HepG2 (cell line): Measurements from ENCODE around the gene FLG2. TPM values are rescaled to one million over a fixed set of nuclear protein-coding genes. Genes with fewer than 3 reads are reported as not detected.
"Not testable (repeated sequence)": the region's sequence is repeated elsewhere in the genome, so short reads cannot be mapped to it uniquely, and the experiment has no call there.

Source experiments
- ATAC-seq: fragments of 200-7000 bp; cut with Tn5 transposase; 3 replicates; pipeline ENCODE4 v1.9.1; 2020; ENCODE audit warnings: mild to moderate bottlenecking, moderate library complexity
- BruUV-seq: library from RNA; stranded (reverse); fragments of 400-500 nt; replicated peaks from 2 replicates; lab custom pipeline; 2021; lab: Mats Ljungman, UMichigan
- CTCF ChIA-PET: fragments of 300-600 bp; formaldehyde crosslinking; extraction: SDS; loops from one replicate; lab custom pipeline; 2021; ENCODE audit warnings: low total read pairs, inconsistent platforms, low intra/inter-chr PET ratio; lab: Yijun Ruan, JAX
- POLR2A ChIA-PET: fragments of 350-600 bp; sonication (Branson Sonifier 250); formaldehyde crosslinking; loops from one replicate; lab custom pipeline; 2020; ENCODE audit warnings: antibody characterized with exemption, inconsistent platforms; lab: Yijun Ruan, JAX
- DNase-seq: peaks from one replicate; pipeline ENCODE4 v3.0.0-alpha.2; 2015; ENCODE audit warnings: low spot score
- FAIRE-seq: peaks from 3 replicates; lab custom pipeline; 2011; peaks lifted over from hg19 to GRCh38; lab: Jason Lieb, UNC
- H2AFZ ChIP-seq: one replicate; pipeline ENCODE4 v1.6.1; 2011; ENCODE audit warnings: low read length, inconsistent platforms
- H3K27ac ChIP-seq: fragments of 300-600 bp; 3 replicates; pipeline ENCODE4 v1.8.0; 2011; ENCODE audit warnings: mixed run types, mild to moderate bottlenecking, mixed read lengths, low read length, inconsistent platforms; ENCODE audit not compliant: insufficient read depth; ENCODE audit errors: extremely low read length
- H3K27me3 ChIP-seq, 2 experiments: fragments of 200-600 bp in 1 of 2; 2 replicates in 1 of 2; 3 replicates in 1 of 2; pipeline versions ENCODE4 v1.6.0 to v1.8.0; 2011; ENCODE audit warnings: low read length in 2 of 2, mild to moderate bottlenecking in 2 of 2, moderate library complexity in 2 of 2, inconsistent platforms in 1 of 2; ENCODE audit not compliant: insufficient read depth in 2 of 2, control insufficient read depth in 1 of 2
- H3K36me3 ChIP-seq, 2 experiments: fragments of 200-600 bp in 1 of 2; replicated peaks in 1 of 2; 2 replicates in 1 of 2; 3 replicates in 1 of 2; pipeline versions ENCODE4 v1.5.1 to v1.8.0; 2011; ENCODE audit warnings: low read length in 2 of 2, inconsistent platforms in 1 of 2; ENCODE audit not compliant: insufficient read depth in 2 of 2, control insufficient read depth in 1 of 2
- H3K4me1 ChIP-seq: 2 replicates; pipeline ENCODE4 v1.5.1; 2012; ENCODE audit warnings: low read length, inconsistent platforms; ENCODE audit not compliant: insufficient read depth
- H3K4me2 ChIP-seq: 2 replicates; pipeline ENCODE4 v1.6.0; 2011; ENCODE audit warnings: low read depth, low read length, inconsistent platforms
- H3K4me3 ChIP-seq, 3 experiments: fragments of 200-600 bp in 1 of 3; sonication (generic), shearing (Covaris generic) in 1 of 3; replicated peaks in 1 of 3; 2 replicates each; pipeline ENCODE4 v1.5.1; 2011 to 2016; ENCODE audit warnings: low read length in 3 of 3, inconsistent platforms in 2 of 3, low read depth in 2 of 3, mild to moderate bottlenecking in 2 of 3, control low read depth in 1 of 3, mixed read lengths in 1 of 3; ENCODE audit not compliant: insufficient read depth in 1 of 3
- H3K79me2 ChIP-seq: one replicate; pipeline ENCODE4 v1.6.1; 2011; ENCODE audit warnings: low read length, inconsistent platforms; ENCODE audit not compliant: insufficient read depth
- H3K9ac ChIP-seq: 2 replicates; pipeline ENCODE4 v1.6.0; 2011; ENCODE audit warnings: mild to moderate bottlenecking, low read depth, low read length, inconsistent platforms; ENCODE audit not compliant: insufficient read depth
- H3K9me3 ChIP-seq: 2 replicates; pipeline ENCODE4 v1.5.1; 2012; ENCODE audit warnings: mild to moderate bottlenecking, low read length
- H4K20me1 ChIP-seq: 2 replicates; pipeline ENCODE4 v1.6.0; 2011; ENCODE audit warnings: inconsistent platforms, mild to moderate bottlenecking, low read length, moderate library complexity; ENCODE audit not compliant: insufficient read depth
- SPEN ChIP-seq: sonication (generic); formaldehyde crosslinking; IDR thresholded peaks from 2 replicates; pipeline ENCODE4 v1.5.1; 2020; ENCODE audit warnings: low read depth, mild to moderate bottlenecking, missing genetic modification reagents
- ZNF782 ChIP-seq: sonication (generic); formaldehyde crosslinking; IDR thresholded peaks from 2 replicates; pipeline ENCODE4 v1.4.0; 2020; ENCODE audit warnings: missing genetic modification reagents, mild to moderate bottlenecking, borderline replicate concordance
- WGBS: methylation state at CpG from one replicate; pipeline ENCODE4 v1.1.6; 2017; ENCODE audit warnings: low lambda C conversion rate; 5-methylcytosine and 5-hydroxymethylcytosine counted together
- in situ Hi-C: cut with HindIII; loops from 2 replicates; pipeline ENCODE4 v1.10.0; 2017; ENCODE audit warnings: low pct_unique_long_range_greater_than_20kb; ENCODE audit not compliant: extremely low pct_ligation_motif_present
- intact Hi-C: fragments of 100-400 bp; cut with micrococcal nuclease; formaldehyde crosslinking; loops from one replicate; pipeline ENCODE4 v1.10.0; 2022; ENCODE audit not compliant: unreplicated experiment
- polyA plus RNA-seq, 8 experiments: library from polyadenylated mRNA; depleted of rRNA in 3 of 8; stranded (reverse) in 7 of 8; unstranded in 1 of 8; fragments of >200 nt; fragmentation: Illumina TruSeq in 4 of 8; extraction: Trizol in 4 of 8; gene quantifications; 2 replicates each; pipeline versions ENCODE4 v1.2.1 to v1.2.3, GENCODE V29; 2011 to 2016; ENCODE audit warnings: low read depth in 4 of 8, missing spikeins in 1 of 8, mixed read lengths in 1 of 8; ENCODE audit not compliant: insufficient read depth in 1 of 8
- total RNA-seq, 5 experiments: library from RNA; depleted of rRNA; stranded (reverse); fragments of >200 nt; fragmentation: Illumina TruSeq; extraction: Trizol; gene quantifications; 2 replicates each; pipeline ENCODE4 v1.2.3, GENCODE V29; 2016; ENCODE audit warnings: low read depth in 1 of 5
- TF ChIP-seq, protein P1 (sequence below): sonication (generic); formaldehyde crosslinking; conservative IDR thresholded peaks from 2 replicates; pipeline ENCODE4 v1.4.0; 2020; ENCODE audit warnings: mild to moderate bottlenecking, missing genetic modification reagents, moderate library complexity

FLG2 gene
- total and polyA plus RNA-seq, 2 of the 13 experiments (the other 11 are each of a cell fraction or from before 2014, with no cell fraction given): not detected

DNA sequence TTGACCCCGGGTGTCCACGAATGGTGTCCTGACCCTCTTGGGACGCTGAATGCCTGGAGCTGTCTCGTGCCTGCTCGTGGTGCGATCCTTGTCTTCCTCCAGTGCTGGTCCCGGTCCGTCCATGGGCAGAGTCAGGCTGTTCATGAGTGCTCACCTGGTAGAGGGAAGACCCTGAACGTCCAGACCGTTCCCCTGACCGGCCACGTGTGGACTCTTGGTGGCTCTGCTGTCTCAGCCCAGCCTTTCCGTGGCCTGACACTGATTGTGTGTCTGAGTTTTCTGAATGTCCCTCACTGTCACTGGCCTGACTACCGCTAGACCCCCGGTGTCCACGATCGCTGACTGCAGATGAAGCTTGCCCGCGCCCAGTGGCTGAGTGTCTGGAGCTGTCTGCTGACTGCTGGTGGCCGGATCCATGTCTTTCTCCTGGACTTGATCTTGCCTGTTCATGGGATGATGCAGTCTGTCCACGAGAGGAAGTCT lies 46.4 kb downstream of the FLG2 start (continued):
- TF ChIP-seq, protein P1, sequence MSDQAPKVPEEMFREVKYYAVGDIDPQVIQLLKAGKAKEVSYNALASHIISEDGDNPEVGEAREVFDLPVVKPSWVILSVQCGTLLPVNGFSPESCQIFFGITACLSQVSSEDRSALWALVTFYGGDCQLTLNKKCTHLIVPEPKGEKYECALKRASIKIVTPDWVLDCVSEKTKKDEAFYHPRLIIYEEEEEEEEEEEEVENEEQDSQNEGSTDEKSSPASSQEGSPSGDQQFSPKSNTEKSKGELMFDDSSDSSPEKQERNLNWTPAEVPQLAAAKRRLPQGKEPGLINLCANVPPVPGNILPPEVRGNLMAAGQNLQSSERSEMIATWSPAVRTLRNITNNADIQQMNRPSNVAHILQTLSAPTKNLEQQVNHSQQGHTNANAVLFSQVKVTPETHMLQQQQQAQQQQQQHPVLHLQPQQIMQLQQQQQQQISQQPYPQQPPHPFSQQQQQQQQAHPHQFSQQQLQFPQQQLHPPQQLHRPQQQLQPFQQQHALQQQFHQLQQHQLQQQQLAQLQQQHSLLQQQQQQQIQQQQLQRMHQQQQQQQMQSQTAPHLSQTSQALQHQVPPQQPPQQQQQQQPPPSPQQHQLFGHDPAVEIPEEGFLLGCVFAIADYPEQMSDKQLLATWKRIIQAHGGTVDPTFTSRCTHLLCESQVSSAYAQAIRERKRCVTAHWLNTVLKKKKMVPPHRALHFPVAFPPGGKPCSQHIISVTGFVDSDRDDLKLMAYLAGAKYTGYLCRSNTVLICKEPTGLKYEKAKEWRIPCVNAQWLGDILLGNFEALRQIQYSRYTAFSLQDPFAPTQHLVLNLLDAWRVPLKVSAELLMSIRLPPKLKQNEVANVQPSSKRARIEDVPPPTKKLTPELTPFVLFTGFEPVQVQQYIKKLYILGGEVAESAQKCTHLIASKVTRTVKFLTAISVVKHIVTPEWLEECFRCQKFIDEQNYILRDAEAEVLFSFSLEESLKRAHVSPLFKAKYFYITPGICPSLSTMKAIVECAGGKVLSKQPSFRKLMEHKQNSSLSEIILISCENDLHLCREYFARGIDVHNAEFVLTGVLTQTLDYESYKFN: no peak
- TF ChIP-seq ZNF782 (no peak), SPEN (CRISPR knock-in tag) (no peak)

DNA sequence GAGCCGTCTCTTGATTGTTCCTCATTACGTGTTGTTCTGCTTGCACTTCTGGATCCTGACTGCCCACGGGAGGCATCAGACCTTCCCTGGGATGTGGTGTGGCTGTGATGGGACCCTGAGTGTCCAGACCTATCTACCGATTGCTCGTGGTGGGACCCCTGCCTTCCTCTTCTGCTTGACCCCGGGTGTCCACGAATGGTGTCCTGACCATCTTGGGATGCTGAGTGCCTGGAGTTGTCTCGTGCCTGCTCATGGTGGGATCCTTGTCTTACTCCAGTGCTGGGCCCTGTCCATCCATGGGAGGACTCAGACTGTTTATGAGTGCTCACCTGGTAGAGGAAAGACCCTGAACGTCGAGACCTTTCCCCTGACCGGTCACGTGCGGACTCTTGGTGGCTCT lies 47.6 kb downstream of the FLG2 start:
- DNase-seq, H4K20me1 ChIP-seq, H3K4me3 ChIP-seq, CTCF ChIA-PET, H2AFZ ChIP-seq, FAIRE-seq, ATAC-seq, H3K4me1 ChIP-seq, H3K9ac ChIP-seq, H3K36me3 ChIP-seq, intact Hi-C loops, BruUV-seq, H3K27me3 ChIP-seq, H3K4me2 ChIP-seq, in situ Hi-C loops, POLR2A ChIA-PET, H3K79me2 ChIP-seq, H3K27ac ChIP-seq: not testable (repeated sequence)
- H3K9me3 ChIP-seq: peaks cover 21% of the 10 kb centered on the region
- WGBS: 60% methylated on average over 2 of the region's 13 CpGs
